Mesenchymal stem cell (in vitro differentiated cells and primary cell): ENCODE measurements around the gene EFS.

Source experiments
- DNase-seq: peaks from one replicate; pipeline ENCODE4 v3.0.0-alpha.2; 2013
- H2AFZ ChIP-seq: one replicate; pipeline ENCODE4 v1.6.1; 2013; ENCODE audit warnings: low read depth, mild to moderate bottlenecking, control low read depth, inconsistent platforms, low read length, moderate library complexity
- H2AK5ac ChIP-seq: 2 replicates; pipeline ENCODE4 v1.6.1; 2013; ENCODE audit warnings: low read length, moderate library complexity, mild to moderate bottlenecking, inconsistent platforms; ENCODE audit not compliant: severe bottlenecking
- H2BK120ac ChIP-seq: one replicate; pipeline ENCODE4 v1.6.1; 2013; ENCODE audit warnings: low read depth, mild to moderate bottlenecking, inconsistent platforms, low read length, moderate library complexity
- H2BK12ac ChIP-seq, 2 experiments: one replicate each; pipeline ENCODE4 v1.6.1; 2013; ENCODE audit warnings: inconsistent platforms in 2 of 2, low read length in 2 of 2, mild to moderate bottlenecking in 2 of 2, moderate library complexity in 2 of 2, control low read depth in 1 of 2
- H2BK15ac ChIP-seq: one replicate; pipeline ENCODE4 v1.6.1; 2013; ENCODE audit warnings: mild to moderate bottlenecking, low read depth, inconsistent platforms; ENCODE audit not compliant: poor library complexity, severe bottlenecking
- H2BK5ac ChIP-seq: 2 replicates; pipeline ENCODE4 v1.6.1; 2013; ENCODE audit warnings: low read depth, mild to moderate bottlenecking, low read length, control low read depth, inconsistent platforms; ENCODE audit not compliant: poor library complexity, severe bottlenecking
- H3K14ac ChIP-seq, 2 experiments: one replicate each; pipeline ENCODE4 v1.6.1; 2013; ENCODE audit warnings: inconsistent platforms in 2 of 2, low read length in 2 of 2, control low read depth in 1 of 2, mild to moderate bottlenecking in 1 of 2, moderate library complexity in 1 of 2
- H3K18ac ChIP-seq, 2 experiments: one replicate each; pipeline ENCODE4 v1.6.1; 2013; ENCODE audit warnings: inconsistent platforms in 2 of 2, low read length in 2 of 2, control low read depth in 1 of 2, low read depth in 1 of 2, mild to moderate bottlenecking in 1 of 2
- H3K23ac ChIP-seq, 2 experiments: one replicate each; pipeline ENCODE4 v1.6.1; 2013; ENCODE audit warnings: inconsistent platforms in 2 of 2, low read length in 2 of 2, mild to moderate bottlenecking in 2 of 2, moderate library complexity in 2 of 2, control low read depth in 1 of 2
- H3K27ac ChIP-seq: 2 replicates; pipeline ENCODE4 v1.5.1; 2013; ENCODE audit warnings: mild to moderate bottlenecking, moderate library complexity, low read length, control low read depth, inconsistent platforms; ENCODE audit not compliant: poor library complexity, severe bottlenecking
- H3K27me3 ChIP-seq, 2 experiments: 2 replicates each; pipeline versions ENCODE4 v1.6.1 to v1.7.0; 2013; ENCODE audit warnings: low read length in 2 of 2, mild to moderate bottlenecking in 2 of 2, moderate library complexity in 2 of 2, control low read depth in 1 of 2, inconsistent platforms in 1 of 2; ENCODE audit not compliant: control insufficient read depth in 1 of 2, insufficient read depth in 1 of 2
- H3K36me3 ChIP-seq, 2 experiments: 2 replicates each; pipeline versions ENCODE4 v1.6.1 to v1.7.0; 2013; ENCODE audit warnings: low read length in 2 of 2, control low read depth in 1 of 2, inconsistent platforms in 1 of 2, low read depth in 1 of 2, mild to moderate bottlenecking in 1 of 2; ENCODE audit not compliant: insufficient read depth in 2 of 2, control insufficient read depth in 1 of 2
- H3K4ac ChIP-seq, 2 experiments: one replicate each; pipeline ENCODE4 v1.6.1; 2013; ENCODE audit warnings: inconsistent platforms in 2 of 2, low read length in 2 of 2, mild to moderate bottlenecking in 2 of 2, moderate library complexity in 2 of 2, control low read depth in 1 of 2, low read depth in 1 of 2
- H3K4me1 ChIP-seq: 2 replicates; pipeline ENCODE4 v1.6.1; 2013; ENCODE audit warnings: low read depth, low read length, control low read depth; ENCODE audit not compliant: control insufficient read depth, insufficient read depth
- H3K4me2 ChIP-seq: 2 replicates; pipeline ENCODE4 v1.6.1; 2013; ENCODE audit warnings: low read length, mild to moderate bottlenecking, inconsistent platforms; ENCODE audit not compliant: poor library complexity, severe bottlenecking
- H3K4me3 ChIP-seq, 2 experiments: 2 replicates each; pipeline versions ENCODE4 v1.5.1 to v1.7.0; 2013; ENCODE audit warnings: low read length in 2 of 2, mild to moderate bottlenecking in 2 of 2, control low read depth in 1 of 2, low read depth in 1 of 2; ENCODE audit not compliant: insufficient read depth in 1 of 2
- H3K79me1 ChIP-seq: replicated peaks from 2 replicates; pipeline ENCODE4 v1.6.1; 2013; ENCODE audit warnings: mild to moderate bottlenecking, control low read depth, low read length, inconsistent platforms; ENCODE audit not compliant: poor library complexity, severe bottlenecking
- H3K9ac ChIP-seq: 2 replicates; pipeline ENCODE4 v1.7.0; 2013; ENCODE audit warnings: mild to moderate bottlenecking, low read length, moderate library complexity
- H3K9me3 ChIP-seq: 2 replicates; pipeline ENCODE4 v1.7.0; 2013; ENCODE audit warnings: mild to moderate bottlenecking, low read length; ENCODE audit not compliant: control insufficient read depth
- H4K8ac ChIP-seq: one replicate; pipeline ENCODE4 v1.6.1; 2013; ENCODE audit warnings: inconsistent platforms, mild to moderate bottlenecking, low read length, moderate library complexity
- H4K91ac ChIP-seq: one replicate; pipeline ENCODE4 v1.6.1; 2013; ENCODE audit warnings: mild to moderate bottlenecking, low read length, inconsistent platforms
- WGBS: methylation state at CpG from one replicate; pipeline ENCODE4 v1.1.7; 2013; ENCODE audit warnings: mixed read lengths; 5-methylcytosine and 5-hydroxymethylcytosine counted together

Gene EFS

DNA sequence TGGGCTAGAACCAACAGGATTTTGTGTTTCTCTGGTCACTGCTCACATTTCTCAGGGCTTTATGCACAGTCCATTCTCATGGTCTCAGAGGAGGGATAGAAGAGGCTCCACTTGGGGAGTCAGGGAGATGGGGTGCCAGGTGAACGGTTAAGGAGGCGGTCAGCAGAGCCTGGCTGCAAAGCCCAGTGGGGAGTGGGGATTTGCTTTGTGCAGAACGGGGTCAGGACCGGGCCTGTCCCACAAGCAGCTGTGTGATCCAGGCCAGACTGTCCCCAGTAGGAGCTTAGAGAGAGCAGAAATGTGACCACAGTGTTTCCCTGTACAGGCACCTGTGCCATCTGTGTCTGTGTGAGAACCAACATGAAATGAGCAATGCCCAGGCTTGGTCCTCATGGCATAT, 16.0 kb upstream of the EFS start:
- Histone ChIP-seq H3K23ac (no peak overlapping the region), H3K4me3 (no peak overlapping the region)
- WGBS = 83% methylated on average over 4 of the region's 4 CpGs

DNA sequence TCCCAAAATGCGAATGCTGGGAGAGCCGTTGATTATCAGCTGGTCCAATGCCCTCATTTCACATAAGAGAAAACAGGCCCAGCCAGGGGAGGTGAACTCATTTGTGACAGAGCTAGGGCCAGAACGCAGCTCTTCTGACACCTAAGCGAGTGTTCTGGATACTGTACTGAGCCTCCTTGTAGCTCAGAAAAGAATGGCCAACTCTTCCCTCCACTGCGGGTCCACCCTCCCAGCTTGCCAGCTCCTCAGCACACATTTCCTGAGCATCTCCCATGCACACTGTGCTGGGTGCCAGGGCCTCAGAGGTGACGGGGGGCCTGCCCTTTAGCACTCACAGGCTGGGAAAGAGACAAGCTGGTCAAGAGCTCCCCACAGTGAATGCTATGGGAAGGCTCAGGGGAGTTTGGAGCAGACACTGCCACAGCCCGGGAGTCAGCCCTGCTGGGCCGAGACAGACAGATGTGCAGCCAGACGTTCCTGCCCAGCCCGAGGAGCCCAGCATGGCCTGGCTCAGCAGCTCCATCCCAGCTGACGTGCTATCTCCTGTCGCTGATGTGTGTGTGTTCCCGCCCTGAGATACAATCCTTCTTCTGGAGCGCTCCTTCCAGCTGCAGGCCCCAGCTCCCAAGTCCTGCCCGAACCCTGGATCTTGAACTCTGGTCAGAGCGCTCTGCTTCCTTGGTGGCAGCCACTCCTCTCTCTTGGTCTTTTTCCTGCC, 15.4 kb upstream of the EFS start:
- Histone ChIP-seq H2BK15ac (no peak overlapping the region), H3K23ac (no peak overlapping the region), H3K27me3 (peaks cover 59 to 81% of the 10 kb centered on the region in 2 experiments), H3K4me2 (no peak overlapping the region), H3K27ac (no peak overlapping the region), H3K36me3 (no peaks in the 10 kb centered on the region), H2AFZ (no peak overlapping the region), H2BK120ac (no peak overlapping the region), H4K91ac (no peak overlapping the region), H3K4ac (no peak overlapping the region), H3K79me1 (no peaks in the 10 kb centered on the region), H3K14ac (no peak overlapping the region), H3K18ac (no peak overlapping the region), H3K4me1 (no peaks in the 10 kb centered on the region), H2BK5ac (no peak overlapping the region), H2AK5ac (no peak overlapping the region), H3K9me3 (no peaks in the 10 kb centered on the region), H3K9ac (no peak overlapping the region), H2BK12ac (no peak overlapping the region), H4K8ac (no peak overlapping the region), H3K4me3 (no peak overlapping the region)
- WGBS = 66% methylated on average over 16 of the region's 16 CpGs
- DNase-seq = no peak

More for the DNA sequence above, 16.0 kb upstream of the EFS start:
- Histone ChIP-seq H3K79me1 (no peaks in the 10 kb centered on the region), H3K27ac (no peak overlapping the region), H3K9me3 (no peaks in the 10 kb centered on the region), H2AFZ (no peak overlapping the region), H3K14ac (no peak overlapping the region), H2BK5ac (no peak overlapping the region), H3K18ac (no peak overlapping the region), H3K36me3 (no peaks in the 10 kb centered on the region), H2BK120ac (no peak overlapping the region), H4K8ac (no peak overlapping the region), H4K91ac (no peak overlapping the region), H3K4ac (no peak overlapping the region), H3K27me3 (peaks cover 65 to 87% of the 10 kb centered on the region in 2 experiments), H2BK12ac (no peak overlapping the region), H3K4me2 (no peak overlapping the region), H2AK5ac (no peak overlapping the region), H2BK15ac (no peak overlapping the region), H3K9ac (no peak overlapping the region), H3K4me1 (no peaks in the 10 kb centered on the region)
- DNase-seq = no peak

DNA sequence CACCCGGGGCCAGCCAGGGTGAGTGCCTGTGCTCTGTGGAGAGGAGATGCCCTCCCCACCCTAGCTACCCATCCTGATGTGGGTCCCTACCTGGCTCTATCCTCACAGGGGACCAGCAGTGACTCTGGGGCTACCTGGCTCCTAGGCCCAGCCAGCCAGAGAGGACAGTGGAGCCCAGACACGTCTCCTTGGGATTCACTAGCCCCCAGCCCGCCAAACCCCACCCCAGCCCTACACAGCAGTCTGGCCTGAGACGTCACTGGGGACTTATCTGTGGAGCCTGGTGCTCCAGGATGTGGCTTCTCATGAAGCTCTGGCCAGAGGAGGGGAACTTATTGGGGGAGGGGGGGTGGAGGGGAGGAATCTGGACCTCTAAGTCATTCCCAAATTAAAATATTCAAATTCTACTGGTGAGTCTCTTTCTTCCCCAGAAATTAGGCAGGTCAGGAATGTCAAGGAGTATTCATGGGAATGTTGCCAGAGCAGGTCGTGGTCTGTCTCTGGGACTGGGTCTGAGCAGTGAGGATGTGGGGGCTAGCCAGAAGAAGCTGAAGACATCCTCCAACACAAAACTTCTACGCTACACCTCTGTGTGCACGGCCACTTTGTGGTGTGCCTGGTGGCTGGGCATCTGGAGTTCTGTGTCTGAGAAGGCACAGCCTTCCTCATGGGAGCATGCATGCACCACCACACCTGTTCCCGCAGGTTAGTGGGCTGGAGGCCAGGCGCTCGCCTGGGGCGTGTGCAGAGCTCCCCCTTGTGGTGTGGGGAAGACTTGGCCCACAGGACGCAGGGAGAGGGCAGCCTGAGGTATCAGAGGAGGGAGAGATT, 14.6 kb upstream of the EFS start:
- Histone ChIP-seq H2BK5ac (no peak overlapping the region), H3K23ac (no peak overlapping the region), H2AFZ (no peak overlapping the region), H4K91ac (no peak overlapping the region), H3K79me1 (no peaks in the 10 kb centered on the region), H2BK12ac (no peak overlapping the region), H2BK120ac (no peak overlapping the region), H3K4me3 (no peak overlapping the region), H3K14ac (no peak overlapping the region), H2BK15ac (no peak overlapping the region), H3K27ac (no peak overlapping the region), H2AK5ac (no peak overlapping the region), H4K8ac (no peak overlapping the region), H3K9ac (no peak overlapping the region), H3K9me3 (no peaks in the 10 kb centered on the region), H3K18ac (no peak overlapping the region), H3K4me1 (no peaks in the 10 kb centered on the region), H3K4me2 (no peak overlapping the region), H3K4ac (no peak overlapping the region), H3K36me3 (no peaks in the 10 kb centered on the region), H3K27me3 (peaks cover 57 to 75% of the 10 kb centered on the region in 2 experiments)
- WGBS = 35% methylated on average over 10 of the region's 12 CpGs
- peak; percentile 41 for DNase-seq

DNA sequence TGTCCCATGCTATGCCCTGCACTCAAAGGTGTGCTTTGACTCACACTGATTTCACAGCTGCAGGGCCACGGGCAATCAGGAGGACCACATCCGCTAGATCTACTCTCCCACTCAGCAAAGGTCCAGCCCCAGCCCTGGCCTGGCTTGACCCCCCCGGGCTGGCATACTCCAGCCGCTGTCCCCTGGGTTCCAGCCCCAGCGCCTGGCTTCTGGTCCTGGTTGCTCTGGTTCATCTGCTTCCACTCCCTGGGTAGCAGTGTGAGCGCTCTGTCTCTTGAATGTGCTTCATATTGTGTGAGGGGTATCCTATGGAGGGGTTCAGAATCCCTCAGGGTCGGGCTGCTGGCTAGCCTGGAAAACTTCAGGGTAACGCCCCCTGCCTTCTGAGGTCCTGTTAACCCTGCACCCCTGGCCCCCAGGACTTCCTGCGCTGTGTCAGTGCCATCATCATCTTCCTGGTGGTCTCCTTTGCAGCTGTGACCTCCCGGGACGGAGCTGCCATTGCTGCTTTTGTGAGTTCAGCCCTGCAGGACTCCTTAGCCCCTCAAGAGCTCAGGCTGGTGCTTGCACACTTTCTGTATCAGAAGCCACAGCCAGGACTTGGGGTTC, 13.7 kb upstream of the EFS start:
- peaks cover 59 to 76% of the 10 kb centered on the region in 2 experiments for H3K27me3 ChIP-seq
- 78% methylated on average over 11 of the region's 11 CpGs for whole genome bisulfite sequencing
- H3K4me3 ChIP-seq = no peak overlapping the region
- H2AFZ ChIP-seq = no peak overlapping the region
- no peak for DNase-seq
- no peak overlapping the region for H2BK15ac ChIP-seq
- no peak overlapping the region for H4K91ac ChIP-seq
- no peaks in the 10 kb centered on the region for H3K79me1 ChIP-seq
- H2BK12ac ChIP-seq = no peak overlapping the region
- no peak overlapping the region for H2BK5ac ChIP-seq
- no peaks in the 10 kb centered on the region for H3K36me3 ChIP-seq
- H3K4ac ChIP-seq = no peak overlapping the region
- no peak overlapping the region for H3K23ac ChIP-seq
- no peak overlapping the region for H2AK5ac ChIP-seq
- H2BK120ac ChIP-seq = no peak overlapping the region
- no peaks in the 10 kb centered on the region for H3K9me3 ChIP-seq
- no peak overlapping the region for H4K8ac ChIP-seq
- H3K4me1 ChIP-seq = no peaks in the 10 kb centered on the region
- no peak overlapping the region for H3K4me2 ChIP-seq
- H3K14ac ChIP-seq = peak overlapping the region in 1 of 2 experiments; percentile 31
- no peak overlapping the region for H3K9ac ChIP-seq
- no peak overlapping the region for H3K18ac ChIP-seq
- no peak overlapping the region for H3K27ac ChIP-seq
